CD4-positive, alpha-beta T cell treated with Interleukin-1 beta for 1 hour (primary cell): Measurements from ENCODE around the gene RAB9B.
"Not testable (repeated sequence)": the region's sequence is repeated elsewhere in the genome, so short reads cannot be mapped to it uniquely, and the experiment has no call there.

ENCODE experiments used
- DNase-seq, 2 donors: peaks; one replicate each; pipeline ENCODE4 v3.0.0-alpha.2; 2020 to 2022

Gene RAB9B, protein sequence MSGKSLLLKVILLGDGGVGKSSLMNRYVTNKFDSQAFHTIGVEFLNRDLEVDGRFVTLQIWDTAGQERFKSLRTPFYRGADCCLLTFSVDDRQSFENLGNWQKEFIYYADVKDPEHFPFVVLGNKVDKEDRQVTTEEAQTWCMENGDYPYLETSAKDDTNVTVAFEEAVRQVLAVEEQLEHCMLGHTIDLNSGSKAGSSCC

DNA sequence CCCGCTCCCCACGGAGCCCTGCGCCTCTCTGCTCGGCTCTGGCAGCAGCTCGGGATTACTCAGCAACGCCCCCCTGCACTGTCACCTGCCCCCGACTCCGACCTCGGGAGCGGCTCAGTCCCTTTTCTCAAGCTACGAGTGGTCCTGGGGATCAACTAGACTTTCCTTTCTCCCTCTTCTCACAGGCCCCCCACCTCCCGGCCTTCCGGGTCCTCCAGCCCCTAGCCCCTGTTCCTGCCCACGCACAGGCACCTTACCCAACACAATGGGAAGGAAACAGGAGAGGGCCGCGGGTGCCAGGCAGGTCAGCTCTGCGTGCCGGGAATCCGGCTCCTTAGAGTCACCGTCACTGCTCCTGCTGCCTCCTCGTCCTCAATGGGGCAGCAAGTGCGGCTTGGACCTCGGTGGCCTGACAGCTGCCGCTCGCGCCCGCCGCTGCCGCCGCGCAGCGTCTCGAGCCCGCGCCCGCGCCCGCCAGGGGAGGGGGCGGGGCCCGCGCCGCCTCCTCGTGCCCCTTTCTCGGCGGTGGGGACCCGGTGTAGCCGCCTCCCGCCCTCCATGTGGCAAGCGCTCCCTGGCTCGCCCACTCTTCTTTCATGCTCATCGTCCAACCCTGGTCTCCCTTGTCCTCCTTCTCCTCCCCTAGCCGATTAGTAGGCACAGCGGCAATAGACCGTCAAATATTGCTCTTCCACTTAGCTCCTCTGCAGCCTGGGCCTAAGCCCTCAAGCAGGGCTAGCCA is at the start of gene RAB9B:
TSS of gene RAB9B (minus strand) at position 455 of the 742 bp plus-strand sequence. CDS start 6,473 bp downstream, outside the sequence.
- peak; percentile 0 to 73 for DNase-seq

DNA sequence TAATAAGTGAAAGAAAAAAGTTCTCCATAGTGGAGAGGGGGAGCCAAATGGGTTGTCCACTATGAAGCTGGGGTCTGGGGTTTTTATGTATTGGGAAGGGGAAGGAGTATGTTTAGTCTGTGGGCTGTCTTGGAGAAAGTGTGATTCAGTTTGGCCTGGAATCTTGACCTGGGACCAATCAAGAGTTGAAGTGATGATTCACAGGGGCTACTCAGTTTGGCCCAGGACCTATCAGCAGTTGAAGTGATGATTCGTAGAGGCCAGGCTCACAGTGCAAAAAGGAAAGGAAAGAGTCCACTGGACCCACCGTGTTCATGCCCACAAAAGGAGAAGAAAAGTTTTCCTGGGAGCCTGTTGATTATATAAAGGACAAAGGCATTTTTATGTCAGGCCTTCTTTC is 47.3 kb upstream of the RAB9B start:
- no peak for DNase-seq

DNA sequence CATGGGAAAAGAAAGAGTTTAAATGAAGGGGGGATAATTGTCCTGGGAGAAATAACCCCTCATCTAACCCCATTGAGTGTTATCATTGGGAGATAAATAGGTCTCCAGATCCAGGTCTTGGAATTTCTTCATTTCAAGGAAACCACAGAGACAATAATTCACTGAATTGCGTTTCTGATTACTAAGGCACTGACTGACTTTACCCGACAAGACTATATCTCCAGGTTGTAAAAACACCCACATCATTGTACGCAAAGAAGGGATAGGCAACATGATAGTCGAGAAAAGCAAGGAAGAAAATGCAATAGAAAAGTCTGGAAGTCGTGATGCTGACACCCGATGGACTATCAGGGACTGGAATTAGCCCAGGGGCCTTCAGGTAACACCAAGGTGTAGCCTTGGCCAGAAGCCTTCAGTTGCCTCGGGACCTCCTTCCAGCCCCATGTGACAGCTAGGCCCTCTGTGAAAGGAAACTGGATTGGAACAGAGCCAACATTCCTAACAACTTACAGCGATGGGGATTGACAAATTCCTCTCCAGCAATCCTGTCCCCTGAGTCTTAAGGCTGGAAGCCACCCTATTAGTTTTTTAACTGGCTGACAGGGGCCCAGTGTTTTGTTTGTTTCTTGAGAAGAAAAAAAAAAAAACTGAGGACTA is 46.5 kb upstream of the RAB9B start:
- DNase-seq = no peak

DNA sequence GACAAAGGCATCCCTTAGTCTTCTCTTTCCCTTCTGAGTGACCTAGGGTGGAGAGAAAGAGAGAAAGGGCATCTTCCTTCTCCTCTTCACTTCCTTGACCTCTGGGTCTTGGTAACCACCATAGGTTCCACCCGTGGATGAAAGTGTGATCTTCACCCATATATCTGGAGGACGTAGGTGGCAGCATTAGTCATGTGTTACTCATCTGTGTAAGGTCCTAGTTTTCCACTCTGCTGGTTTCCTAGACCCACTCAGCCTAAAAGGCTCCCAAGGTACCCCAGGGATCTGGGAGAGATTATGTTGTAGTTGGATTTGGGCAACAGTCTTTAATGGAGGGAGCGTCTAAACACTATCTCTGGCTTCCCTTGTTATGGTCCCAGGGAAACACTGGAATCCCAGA is 45.5 kb upstream of the RAB9B start:
- no peak for DNase-seq

DNA sequence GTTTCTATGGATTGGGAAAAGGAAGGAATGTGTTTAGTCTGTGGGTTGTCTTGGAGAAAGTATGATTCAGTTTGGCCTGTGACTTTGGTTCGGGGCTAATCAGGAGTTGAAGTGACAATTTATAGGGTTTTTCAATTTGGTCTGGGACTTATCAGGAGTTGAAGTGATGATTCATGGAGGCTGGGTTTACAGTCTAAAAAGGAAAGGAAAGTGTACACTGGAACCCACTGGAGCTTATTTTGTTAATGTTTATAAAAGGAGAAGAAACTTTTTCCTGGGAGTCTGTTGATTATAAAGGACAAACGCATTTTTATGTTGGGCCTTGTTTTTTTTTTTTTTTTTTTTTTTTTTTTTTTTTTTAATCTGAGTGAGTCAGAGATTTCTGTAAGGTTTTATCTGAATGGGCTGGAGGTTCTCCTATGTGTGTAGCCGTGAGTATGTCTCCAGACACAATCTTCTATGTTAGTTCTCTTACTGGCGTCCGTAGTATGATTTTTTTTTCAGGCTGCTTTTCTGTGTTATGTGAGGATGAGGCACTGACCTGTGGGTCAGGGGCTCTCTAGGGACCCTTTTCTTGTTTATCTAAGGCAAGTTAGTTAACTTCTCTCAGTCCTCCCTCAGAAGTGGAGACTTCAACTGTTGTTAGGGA is 33.0 kb upstream of the RAB9B start:
- no peak for DNase-seq

DNA sequence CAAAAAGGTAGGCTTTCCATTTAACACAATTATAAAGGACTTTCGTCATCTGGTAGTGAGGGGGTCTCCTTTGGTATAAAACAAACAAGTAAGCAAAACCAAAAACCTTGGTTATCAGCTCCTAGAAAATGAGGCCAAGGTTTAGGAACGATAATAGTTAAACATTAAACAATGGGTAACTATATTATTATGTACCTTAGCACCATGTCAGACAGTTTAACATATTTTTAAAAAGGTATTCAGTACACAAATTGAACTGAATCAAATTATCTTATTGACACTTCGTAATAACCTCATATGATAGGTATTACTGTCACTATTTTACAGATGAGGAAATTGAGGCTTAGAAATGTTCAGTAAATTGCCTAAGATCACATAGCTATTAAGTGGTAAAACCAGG is 32.1 kb upstream of the RAB9B start:
- no peak for DNase-seq

DNA sequence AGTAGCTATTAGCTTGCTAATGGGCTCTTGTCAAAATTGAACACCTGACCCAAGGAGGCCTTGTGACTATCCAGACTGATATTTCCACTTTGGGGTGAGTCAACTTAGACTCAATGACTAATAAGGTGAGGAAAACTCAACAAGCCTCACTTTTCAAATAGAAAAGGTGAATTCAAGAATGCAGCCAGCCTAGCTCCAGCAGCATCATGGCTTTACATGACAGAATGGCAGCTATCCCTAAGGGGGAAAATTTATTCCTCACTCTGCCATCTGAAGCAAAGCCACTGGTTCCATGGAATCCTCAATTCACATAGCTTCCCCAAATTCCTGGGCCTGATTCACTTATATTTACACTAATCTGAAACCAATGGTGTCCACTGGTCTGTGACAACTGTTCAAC is 29.1 kb upstream of the RAB9B start:
- DNase-seq = no peak

DNA sequence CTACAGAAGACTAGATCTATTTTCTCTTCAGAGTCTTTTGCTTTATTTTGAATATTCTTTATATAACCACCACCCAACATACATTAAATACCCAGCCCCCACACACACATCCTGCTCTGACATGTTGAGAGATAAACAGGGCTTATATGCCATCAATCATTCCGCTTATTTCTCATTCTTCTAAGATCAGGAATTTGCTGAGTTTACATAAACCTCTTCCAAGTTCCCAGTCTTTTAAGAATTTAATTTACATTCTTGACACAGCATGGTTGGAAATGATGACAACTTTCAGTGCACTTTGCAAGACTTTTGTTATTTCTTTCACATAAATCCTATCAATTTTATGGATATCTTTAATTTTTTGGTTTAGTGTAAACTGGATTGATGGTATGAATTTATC is 17.5 kb upstream of the RAB9B start:
- no peak for DNase-seq

DNA sequence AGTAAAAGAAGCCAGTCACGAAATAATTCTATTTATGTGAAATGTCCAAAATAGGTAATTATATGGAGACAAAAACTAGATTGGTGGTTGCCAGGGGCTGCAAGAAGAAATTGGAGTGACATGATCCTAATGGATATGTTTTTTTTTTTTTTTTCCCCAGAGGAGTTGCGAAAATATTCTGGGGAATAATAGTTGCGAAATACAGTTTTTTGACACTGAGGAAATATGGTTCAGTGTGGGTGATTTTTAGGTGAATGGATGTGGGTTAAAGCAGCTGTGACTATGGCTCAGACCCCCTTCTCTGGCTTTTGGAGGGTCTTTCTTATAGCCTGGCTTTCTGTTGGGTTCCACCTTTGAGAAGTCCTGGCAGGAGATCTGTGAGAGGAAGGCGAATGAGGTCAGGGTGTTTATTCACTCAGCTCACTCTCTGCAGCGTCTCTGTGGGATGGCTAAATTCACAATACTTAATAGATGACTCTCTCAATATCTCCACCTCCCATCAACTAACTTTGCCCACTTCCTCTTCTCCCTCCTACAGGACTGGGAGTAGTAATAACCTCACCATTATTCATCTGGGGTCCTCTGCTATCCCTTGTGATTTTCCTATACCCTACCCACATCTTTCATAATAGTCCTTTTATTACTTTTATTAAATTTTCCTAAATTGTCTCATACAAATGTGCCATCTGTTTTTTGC is 15.3 kb upstream of the RAB9B start:
- no peak for DNase-seq

DNA sequence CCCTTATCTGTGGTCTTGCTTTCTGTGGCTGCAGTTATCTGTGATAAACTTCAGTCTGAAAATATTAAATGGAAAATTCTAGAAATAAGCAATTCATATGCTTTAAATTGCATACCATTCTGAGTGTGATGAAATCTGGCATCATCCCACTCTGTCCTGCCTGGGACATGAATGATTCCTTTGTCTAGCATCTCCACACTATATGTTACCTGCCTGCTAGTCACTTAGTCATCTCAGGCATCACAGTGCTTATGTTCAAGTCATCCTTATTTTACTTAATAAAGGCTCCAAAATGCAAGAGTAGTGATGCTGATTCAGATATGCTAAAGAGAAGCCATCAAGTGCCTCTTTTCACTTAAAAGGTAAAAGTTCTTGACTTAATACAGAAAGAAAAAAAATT is 14.3 kb upstream of the RAB9B start:
- no peak for DNase-seq

DNA sequence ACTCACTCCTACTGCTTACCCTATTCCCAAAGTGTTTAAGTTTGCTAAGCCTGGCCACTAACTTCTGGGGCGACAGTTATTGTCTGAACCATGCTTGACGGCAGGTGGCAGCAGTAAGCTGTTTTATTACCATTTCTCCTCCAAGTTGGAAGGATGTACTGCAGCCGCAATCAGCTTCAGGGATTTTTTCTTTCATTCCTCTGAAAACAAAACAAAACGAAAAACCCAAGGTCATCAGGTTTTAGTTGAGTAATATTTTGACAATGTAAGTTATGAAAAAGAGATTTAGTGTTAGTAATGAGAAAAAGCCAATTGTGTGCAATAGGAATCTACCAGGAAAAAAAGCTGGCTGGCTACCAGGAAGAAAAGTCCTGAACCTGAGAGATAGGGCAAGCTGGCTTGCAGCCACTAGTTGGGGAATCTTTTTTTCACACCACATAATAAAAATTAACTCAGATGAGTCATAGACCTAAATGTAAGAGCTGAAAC is 13.2 kb upstream of the RAB9B start:
- DNase-seq = peak; percentile 29 to 38

DNA sequence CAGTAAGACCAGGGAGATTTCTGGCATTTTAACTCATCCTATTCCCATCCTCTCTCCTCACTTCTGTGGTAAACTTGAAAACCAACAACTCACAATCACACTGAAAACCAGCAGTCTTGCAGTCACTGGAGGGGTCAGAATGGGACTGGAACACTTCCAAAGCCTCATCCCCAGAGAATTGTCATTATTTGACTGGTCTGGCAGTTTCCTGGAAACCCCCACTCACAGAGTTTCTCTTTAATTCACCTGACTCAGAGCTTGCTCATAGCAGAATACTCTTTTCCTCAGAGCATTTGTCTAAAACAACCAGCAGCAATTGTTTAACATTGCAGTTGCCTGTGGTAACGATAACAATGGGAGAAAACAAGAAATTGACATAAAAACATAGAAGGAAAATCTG is 7.3 kb upstream of the RAB9B start:
- DNase-seq = no peak

DNA sequence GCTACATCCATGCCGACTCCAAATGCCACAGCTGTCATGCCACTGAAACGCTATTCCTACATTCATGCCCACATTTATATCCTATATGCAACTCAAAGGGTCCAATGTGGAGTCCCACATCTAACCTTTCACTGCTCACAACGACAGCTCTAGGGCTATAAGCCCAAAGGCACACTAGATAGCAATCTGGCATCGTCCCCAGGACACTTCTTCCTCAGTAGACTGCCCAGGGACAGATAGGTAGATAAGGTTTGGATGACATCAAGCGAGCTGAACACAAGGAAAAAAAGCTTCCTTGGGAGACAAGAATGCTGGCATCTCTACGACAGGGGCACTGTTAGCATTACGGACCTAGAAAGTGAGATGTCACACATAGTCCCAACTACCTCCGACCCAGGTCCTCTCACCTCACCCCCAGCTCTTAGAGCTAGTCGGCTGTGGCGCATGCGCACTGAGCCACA is 685 bp downstream of the RAB9B start:
- peak in 1 of 2 donors; percentile 55 for DNase-seq

DNA sequence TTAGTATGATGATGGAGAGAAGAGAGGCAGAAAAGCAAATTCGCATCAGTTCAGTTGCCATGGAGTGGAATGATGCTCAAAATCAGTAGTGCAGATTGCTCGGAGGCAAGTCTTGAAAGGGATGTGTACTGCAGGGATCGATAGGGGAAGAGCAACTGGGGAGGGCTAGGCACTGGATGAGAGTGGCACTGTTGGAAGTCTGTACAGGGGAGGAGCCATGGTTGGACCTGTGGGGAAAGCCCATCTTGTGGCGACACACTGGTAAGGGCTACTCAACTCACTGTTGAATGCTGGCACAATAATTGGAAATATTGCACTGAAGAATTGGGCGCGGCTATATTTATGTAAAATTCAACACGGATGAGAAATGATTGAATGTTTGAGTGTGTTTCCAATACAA is 1.2 kb downstream of the RAB9B start:
- no peak for DNase-seq

DNA sequence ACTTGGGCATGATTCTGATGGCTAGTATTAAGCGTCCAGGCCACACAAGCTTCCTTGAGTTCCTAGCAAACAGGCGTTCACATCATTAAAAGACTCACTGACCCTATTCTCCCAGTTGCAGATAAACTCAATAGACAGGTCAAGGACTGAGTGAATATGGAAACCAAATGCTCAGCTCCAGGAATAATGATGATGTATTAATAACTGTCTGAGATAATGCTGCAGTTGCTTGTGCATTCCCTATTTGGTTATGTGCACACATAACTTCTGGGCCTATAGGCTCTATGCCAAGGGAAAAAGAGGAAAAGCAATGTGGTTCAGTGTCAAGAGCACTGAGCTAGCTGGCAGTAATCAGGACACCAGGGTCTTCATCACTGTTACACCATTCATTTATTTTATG is 3.5 kb downstream of the RAB9B start:
- no peak for DNase-seq

DNA sequence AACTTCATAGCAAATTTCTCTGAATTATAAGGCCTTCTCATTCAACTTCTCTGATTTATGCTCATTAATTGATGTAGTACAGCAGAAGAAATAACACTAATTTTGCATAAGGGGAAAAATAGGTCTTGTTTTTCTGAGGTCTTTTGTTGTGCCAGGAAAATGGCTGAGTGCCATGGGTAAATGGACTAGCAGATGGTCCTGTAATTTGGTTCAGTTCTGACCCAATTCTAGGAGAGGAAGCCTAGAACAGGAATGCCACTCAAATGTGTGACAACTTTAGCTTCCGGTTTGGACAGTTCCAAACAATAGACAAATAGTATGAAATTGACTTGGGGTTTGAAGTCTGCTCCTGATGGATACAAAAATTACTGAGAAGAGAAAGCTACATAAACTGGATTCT is 6.2 kb downstream of the RAB9B start:
- DNase-seq = no peak

DNA sequence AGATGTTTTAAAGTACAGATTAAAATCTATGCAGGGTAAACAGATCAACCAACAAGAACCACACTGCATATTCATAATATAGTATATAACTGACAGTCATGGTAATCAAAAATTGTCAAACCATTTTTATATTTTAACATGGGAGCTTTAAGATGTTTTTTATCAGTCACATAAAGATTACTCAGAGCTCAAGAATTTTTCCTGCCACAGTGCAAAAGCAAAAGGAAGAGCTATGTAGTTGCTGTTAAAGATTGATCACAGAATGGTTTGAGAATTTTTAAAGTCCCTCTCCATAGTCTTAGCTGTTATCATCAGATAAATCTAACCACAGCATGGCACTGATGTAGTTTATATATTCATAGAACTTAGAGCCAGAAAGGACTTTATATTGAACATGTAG is 8.5 kb downstream of the RAB9B start:
- DNase-seq = no peak

DNA sequence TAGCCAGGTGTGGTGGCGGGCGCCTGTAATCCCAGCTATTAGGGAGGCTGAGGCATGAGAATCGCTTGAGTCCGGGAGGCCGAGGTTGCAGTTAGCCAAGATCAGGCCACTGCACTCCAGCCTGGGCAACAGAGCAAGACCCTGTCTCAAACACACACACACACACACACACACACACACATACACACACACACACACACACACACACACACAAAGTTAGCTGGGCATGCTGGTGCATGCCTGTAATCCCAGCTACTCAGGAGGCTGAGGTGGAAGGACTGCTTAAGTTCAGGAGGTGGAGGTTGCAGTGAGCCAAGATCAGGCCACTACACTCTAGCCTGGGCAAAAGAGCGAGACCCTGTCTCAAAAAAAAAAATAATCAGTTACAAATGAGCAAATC is 11.3 kb downstream of the RAB9B start:
- not testable (repeated sequence) for DNase-seq

DNA sequence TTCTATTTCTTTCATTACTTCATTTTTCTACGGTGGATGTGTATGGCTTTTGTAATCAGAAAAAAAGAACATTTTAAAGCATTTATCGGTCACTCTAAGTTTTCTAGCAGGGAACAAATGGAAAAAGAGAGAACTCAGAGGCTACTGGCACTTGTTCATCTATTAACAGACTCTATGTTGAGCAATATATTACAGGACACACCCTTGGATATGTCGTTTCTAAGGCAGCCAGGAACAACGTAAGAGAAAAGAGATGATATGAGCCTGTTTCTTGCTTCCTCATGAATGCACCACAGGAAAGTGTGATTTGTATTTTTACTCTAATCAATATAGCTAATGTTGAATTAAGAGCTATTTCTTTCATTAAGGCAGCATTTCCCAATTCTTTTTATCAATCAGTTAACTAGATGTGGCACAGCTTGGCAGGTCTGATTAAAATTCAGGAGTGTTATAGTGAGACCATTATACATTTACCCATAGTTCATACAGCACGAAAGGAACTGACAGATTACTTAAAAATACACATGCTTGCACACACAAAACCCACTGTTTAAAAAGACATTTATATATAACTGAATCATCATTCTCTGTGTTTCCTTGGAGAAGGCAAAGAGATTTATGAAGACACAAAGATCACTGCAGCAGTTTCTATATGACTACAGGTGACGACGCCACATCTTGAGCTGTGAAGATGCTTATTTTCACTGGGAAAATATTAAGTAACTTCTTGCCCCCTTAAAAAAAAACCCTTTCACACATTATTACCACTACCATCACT is 13.0 kb downstream of the RAB9B start:
- DNase-seq = no peak

DNA sequence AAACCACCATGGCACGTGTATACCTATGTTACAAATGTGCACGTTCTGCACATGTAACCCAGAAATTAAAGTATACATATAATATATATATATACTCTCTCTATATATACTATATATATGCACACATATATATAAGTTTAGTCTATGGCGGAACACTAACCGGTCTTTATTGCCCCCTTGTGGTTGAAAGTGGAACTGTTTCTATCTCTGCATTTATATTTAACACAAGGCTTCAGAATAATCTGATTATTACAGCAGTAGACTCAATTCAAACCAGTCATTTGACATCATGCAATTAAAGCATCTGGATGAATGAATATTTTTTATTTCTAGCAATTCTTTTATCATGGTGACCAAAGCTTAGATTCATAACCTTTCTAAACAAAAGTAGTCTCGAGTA is 14.6 kb downstream of the RAB9B start:
- peak in 1 of 2 donors; percentile 62 for DNase-seq

DNA sequence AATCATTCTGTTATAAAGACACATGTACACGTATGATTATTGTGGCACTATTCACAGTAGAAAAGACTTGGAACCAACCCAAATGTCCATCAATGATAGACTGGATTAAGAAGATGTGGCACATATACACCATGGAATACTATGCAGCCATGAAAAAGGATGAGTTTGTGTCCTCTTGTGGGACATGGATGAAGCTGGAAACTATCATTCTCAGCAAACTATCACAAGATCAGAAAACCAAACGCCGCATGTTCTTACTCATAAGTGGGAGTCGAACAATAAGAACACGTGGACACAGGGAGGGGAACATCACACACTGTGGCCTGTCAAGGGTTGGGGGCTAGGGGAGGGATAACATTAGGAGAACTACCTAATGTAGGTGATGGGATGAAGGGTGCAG is 15.0 kb downstream of the RAB9B start:
- not testable (repeated sequence) for DNase-seq

DNA sequence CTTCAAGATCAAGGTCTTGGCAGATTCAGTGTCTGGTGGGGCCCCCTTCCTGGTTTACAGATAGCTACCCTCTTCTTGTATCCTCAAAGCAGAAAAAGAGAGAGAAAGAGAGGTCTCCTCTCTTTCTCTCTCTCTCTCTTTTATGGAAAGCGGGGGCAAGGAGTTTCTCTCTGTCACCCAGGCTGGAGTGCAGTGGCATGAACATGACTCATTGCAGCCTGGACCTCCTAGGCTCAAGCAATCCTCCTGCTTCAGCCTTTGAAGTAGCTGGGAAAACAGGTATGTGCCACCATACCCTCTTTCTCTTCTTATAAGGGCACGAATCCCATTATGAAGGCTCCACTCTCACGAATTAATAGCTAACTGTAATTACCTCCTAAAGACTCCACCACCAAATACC is 20.2 kb downstream of the RAB9B start:
- no peak for DNase-seq
